Renal cortical epithelial cell (primary cell): Measurements from ENCODE around the gene KCNK1. TPM values are rescaled to one million over a fixed set of nuclear protein-coding genes. Genes with fewer than 3 reads are reported as not detected.
"Not testable (repeated sequence)": the region's sequence is repeated elsewhere in the genome, so short reads cannot be mapped to it uniquely, and the experiment has no call there.

Experiments used
- DNase-seq: peaks from one replicate; pipeline ENCODE4 v3.0.0-alpha.2; 2011; ENCODE audit warnings: low read depth
- total RNA-seq: library from RNA; depleted of rRNA; stranded (reverse); fragments of >200 nt; gene quantifications from 2 replicates; pipeline ENCODE4 v1.2.3, GENCODE V29; 2014

KCNK1 gene
- total RNA-seq, 1 donor from 2014 or later = 11.2 TPM

GRCh38 chr1:233665575-233666270, 51.8 kb downstream of the KCNK1 start:
- no peak for DNase-seq

GRCh38 chr1:233667741-233668140, 53.8 kb downstream of the KCNK1 start:
- DNase-seq = no peak

- DNase-seq = no peak
Observed at GRCh38 chr1:233668146-233668724, 54.3 kb downstream of the KCNK1 start.

- DNase-seq = peak; percentile 82
Observed at GRCh38 chr1:233668725-233669294, 54.9 kb downstream of the KCNK1 start.

- DNase-seq = not testable (repeated sequence)
Observed at GRCh38 chr1:233670363-233670762, 56.5 kb downstream of the KCNK1 start.

- no peak for DNase-seq
Observed at GRCh38 chr1:233671286-233671685, 57.4 kb downstream of the KCNK1 start.

- DNase-seq = peak; percentile 43
Observed at GRCh38 chr1:233672732-233673131, 58.8 kb downstream of the KCNK1 start.

- peak; percentile 90 for DNase-seq
Observed at GRCh38 chr1:233673261-233673946, 59.5 kb downstream of the KCNK1 start.

- peak; percentile 73 for DNase-seq
Observed at GRCh38 chr1:233673947-233674431, 60.1 kb downstream of the KCNK1 start.

- no peak for DNase-seq
Observed at GRCh38 chr1:233675446-233675845, 61.5 kb downstream of the KCNK1 start.

- DNase-seq = no peak
Observed at GRCh38 chr1:233675893-233676292, 62.0 kb downstream of the KCNK1 start.

- DNase-seq = no peak
Observed at GRCh38 chr1:233677690-233678354, 63.9 kb downstream of the KCNK1 start.

GRCh38 chr1:233679030-233679429, 65.1 kb downstream of the KCNK1 start:
- no peak for DNase-seq

- DNase-seq = no peak
Observed at GRCh38 chr1:233679591-233680373, 65.9 kb downstream of the KCNK1 start.

- no peak for DNase-seq
Observed at GRCh38 chr1:233681285-233681684, 67.4 kb downstream of the KCNK1 start.

- not testable (repeated sequence) for DNase-seq
Observed at GRCh38 chr1:233686653-233687052, 72.7 kb downstream of the KCNK1 start.

GRCh38 chr1:233689017-233689747, 75.3 kb downstream of the KCNK1 start:
- DNase-seq = no peak

GRCh38 chr1:233689748-233690254, 75.9 kb downstream of the KCNK1 start:
- DNase-seq = no peak

- no peak for DNase-seq
Observed at GRCh38 chr1:233695901-233696300, 82.0 kb downstream of the KCNK1 start.

GRCh38 chr1:233700338-233700737, 86.4 kb downstream of the KCNK1 start:
- no peak for DNase-seq
